Measurements from ENCODE around the gene CCDC57. TPM values are rescaled to one million over a fixed set of nuclear protein-coding genes. Genes with fewer than 3 reads are reported as not detected.

Gene CCDC57
- total and polyA plus RNA-seq, 8 donors, result 43.9 to 166 (median 75.4) TPM

DNA sequence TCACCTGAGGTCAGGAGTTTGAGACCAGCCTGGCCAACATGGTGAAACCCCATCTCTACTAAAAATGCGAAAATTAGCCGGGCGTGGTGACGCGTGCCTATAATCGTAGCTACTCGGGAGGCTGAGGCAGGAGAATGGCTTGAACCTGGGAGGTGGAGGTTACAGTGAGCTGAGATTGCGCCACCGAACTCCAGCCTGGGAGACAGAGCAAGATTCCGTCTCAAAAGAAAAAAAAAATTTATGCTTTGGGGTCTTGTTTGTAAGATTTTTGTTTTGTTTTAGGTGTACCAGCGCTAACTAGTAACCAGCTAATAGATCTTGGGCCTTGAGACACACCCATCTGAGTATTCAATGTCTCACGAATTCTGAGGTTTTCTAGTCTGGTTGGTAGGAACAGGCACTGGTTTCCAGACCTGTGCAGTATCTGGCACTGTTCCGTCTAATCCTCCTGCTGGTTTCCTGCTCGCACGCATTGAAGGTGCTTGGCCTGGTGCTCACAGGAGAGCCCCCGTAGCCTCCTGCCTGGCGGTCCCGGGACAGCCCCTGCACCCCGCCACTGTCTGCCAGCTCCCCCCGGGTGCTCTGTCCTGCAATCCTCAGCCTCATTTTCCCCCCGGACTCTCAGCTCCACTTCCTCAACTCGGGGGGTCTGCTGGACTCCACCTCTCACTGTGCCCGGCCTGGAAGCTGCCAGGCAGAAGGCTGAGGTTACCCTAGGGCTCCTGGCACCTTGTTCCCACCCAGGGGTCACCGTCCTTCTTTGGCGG lies 136.4 kb downstream of the CCDC57 start:
- Histone ChIP-seq H3K36me3 (peaks cover 23 to 37% (median 34%) of the 10 kb centered on the region in 4 donors), H3K27me3 (no peaks in the 10 kb centered on the region), H3K9me3 (no peaks in the 10 kb centered on the region), H3K27ac (no peak overlapping the region), H3K4me3 (no peak overlapping the region), H3K4me1 (no peaks in the 10 kb centered on the region)
- 75 to 82% (median 75%) methylated on average over 25 of the region's 25 CpGs for WGBS, 5 donors
- TF ChIP-seq EP300 (IDR thresholded peaks at IDR 0.05), result no peak
- TF ChIP-seq, protein P1, sequence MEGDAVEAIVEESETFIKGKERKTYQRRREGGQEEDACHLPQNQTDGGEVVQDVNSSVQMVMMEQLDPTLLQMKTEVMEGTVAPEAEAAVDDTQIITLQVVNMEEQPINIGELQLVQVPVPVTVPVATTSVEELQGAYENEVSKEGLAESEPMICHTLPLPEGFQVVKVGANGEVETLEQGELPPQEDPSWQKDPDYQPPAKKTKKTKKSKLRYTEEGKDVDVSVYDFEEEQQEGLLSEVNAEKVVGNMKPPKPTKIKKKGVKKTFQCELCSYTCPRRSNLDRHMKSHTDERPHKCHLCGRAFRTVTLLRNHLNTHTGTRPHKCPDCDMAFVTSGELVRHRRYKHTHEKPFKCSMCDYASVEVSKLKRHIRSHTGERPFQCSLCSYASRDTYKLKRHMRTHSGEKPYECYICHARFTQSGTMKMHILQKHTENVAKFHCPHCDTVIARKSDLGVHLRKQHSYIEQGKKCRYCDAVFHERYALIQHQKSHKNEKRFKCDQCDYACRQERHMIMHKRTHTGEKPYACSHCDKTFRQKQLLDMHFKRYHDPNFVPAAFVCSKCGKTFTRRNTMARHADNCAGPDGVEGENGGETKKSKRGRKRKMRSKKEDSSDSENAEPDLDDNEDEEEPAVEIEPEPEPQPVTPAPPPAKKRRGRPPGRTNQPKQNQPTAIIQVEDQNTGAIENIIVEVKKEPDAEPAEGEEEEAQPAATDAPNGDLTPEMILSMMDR (IDR thresholded peaks at IDR 0.05), result no peak
- TF ChIP-seq POLR2A (IDR thresholded peaks at IDR 0.05), result no peak
- no peak for TF ChIP-seq POLR2AphosphoS5 (IDR thresholded peaks at IDR 0.05)
- intact Hi-C loops (cut with DNase I; ENCODE audit: low total_unique reads), result no loop called here
- DNase-seq, result no peak

DNA sequence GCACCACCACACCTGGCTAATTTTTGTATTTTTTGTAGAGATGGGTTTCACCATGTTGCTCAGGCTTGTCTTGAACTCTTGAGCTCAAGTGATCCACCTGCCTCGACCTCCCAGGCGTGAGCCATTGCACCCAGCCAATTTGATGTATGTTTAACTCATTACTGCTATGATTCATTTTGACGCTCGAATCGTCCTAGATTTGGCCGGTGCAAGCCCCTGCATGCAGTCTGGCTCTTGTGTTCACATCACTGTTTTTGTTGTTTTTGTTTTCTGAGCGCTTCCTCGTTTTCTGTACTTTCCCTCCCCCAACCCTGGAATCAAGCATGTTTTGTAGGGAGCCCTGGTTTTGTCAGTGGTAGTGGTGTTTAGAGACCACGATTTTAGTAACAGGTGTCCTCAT lies 139.2 kb downstream of the CCDC57 start:
- no peaks in the 10 kb centered on the region for H3K4me1 ChIP-seq
- no peak overlapping the region for H3K27ac ChIP-seq
- TF ChIP-seq, protein P1 (IDR thresholded peaks at IDR 0.05), result no peak
- WGBS, 5 donors, result 80 to 86% (median 84%) methylated on average over 9 of the region's 9 CpGs
- no peaks in the 10 kb centered on the region for H3K27me3 ChIP-seq
- H3K36me3 ChIP-seq, result peaks cover 0 to 9% (median 7%) of the 10 kb centered on the region in 4 donors
- no peak overlapping the region for H3K4me3 ChIP-seq
- no peak for DNase-seq
- intact Hi-C loops (cut with DNase I; ENCODE audit: low total_unique reads), result no loop called here
- H3K9me3 ChIP-seq, result no peaks in the 10 kb centered on the region

DNA sequence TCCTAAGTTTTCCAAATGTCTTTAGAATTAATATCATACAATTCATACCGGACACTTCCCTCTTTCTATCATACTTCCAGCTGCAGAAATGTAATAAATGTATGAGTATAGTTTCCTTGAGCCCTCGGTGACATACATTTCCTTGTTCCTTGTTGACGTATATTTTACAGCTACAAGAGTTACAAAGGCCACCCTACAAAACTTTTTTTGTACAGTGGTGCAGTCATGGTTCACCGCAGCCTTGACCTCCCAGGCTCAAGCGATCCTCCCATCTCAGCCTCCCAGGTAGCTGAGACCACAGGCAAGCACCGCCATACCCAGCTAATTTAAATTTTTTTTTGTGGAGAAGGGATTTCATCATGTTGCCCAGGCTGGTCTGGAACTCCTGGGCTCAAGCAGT lies 139.8 kb downstream of the CCDC57 start:
- peaks cover 0 to 3% (median under 1%) of the 10 kb centered on the region in 4 donors for H3K36me3 ChIP-seq
- no peak overlapping the region for H3K4me3 ChIP-seq
- no peaks in the 10 kb centered on the region for H3K27me3 ChIP-seq
- H3K4me1 ChIP-seq, result no peaks in the 10 kb centered on the region
- 66 to 80% (median 75%) methylated on average over 6 of the region's 6 CpGs for WGBS, 5 donors
- intact Hi-C loops (cut with DNase I; ENCODE audit: low total_unique reads), result no loop called here
- no peak for DNase-seq
- H3K9me3 ChIP-seq, result no peaks in the 10 kb centered on the region
- H3K27ac ChIP-seq, result no peak overlapping the region
- TF ChIP-seq POLR2AphosphoS5 (IDR thresholded peaks at IDR 0.05), result no peak
- TF ChIP-seq, protein P1 (IDR thresholded peaks at IDR 0.05), result no peak
- TF ChIP-seq POLR2A (IDR thresholded peaks at IDR 0.05), result no peak

DNA sequence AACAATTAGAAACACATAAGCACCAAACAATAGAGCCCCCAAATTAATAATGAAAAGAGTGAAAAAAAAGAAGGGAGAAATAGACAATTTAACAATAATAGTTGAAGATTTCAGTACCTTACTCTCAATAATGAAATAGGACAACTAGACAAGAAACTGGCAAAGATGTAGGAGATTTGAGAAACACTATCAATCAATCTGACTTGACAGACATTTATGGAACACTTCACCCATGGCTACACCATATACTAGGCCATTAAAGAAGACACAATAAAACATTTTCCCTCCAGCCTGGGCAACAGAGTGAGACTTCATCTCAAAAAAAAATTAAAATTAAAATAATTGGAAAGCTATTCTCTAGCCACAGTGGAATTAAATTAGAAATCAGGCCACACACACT lies 142.0 kb downstream of the CCDC57 start:
- DNase-seq, result no peak
- Histone ChIP-seq H3K36me3 (no peaks in the 10 kb centered on the region), H3K27ac (no peak overlapping the region), H3K27me3 (no peaks in the 10 kb centered on the region), H3K9me3 (no peaks in the 10 kb centered on the region), H3K4me1 (peaks cover 9 to 12% (median 9%) of the 10 kb centered on the region in 4 donors), H3K4me3 (no peak overlapping the region)
- intact Hi-C loops (cut with DNase I; ENCODE audit: low total_unique reads), result no loop called here
- TF ChIP-seq, protein P1 (IDR thresholded peaks at IDR 0.05), result no peak
- TF ChIP-seq EP300 (IDR thresholded peaks at IDR 0.05), result no peak
- TF ChIP-seq POLR2A (IDR thresholded peaks at IDR 0.05), result no peak
- no peak for TF ChIP-seq POLR2AphosphoS5 (IDR thresholded peaks at IDR 0.05)

All from stomach (tissue), 9 donors.